K562 (cell line): ENCODE data around the gene SLC24A3. TPM values are rescaled to one million over a fixed set of nuclear protein-coding genes. Genes with fewer than 3 reads are reported as not detected.

Experiments used
- ATAC-seq: fragments of 200-7000 bp; cut with Tn5 transposase; 3 replicates; pipeline ENCODE4 v1.9.1; 2020; ENCODE audit warnings: moderate library complexity
- BruUV-seq: library from RNA; stranded (reverse); fragments of 400-500 nt; replicated peaks from 2 replicates; lab custom pipeline; 2021; lab: Mats Ljungman, UMichigan
- CTCF ChIA-PET: fragments of 300-600 bp; formaldehyde crosslinking; extraction: SDS; loops from one replicate; lab custom pipeline; 2021; ENCODE audit warnings: low intra/inter-chr PET ratio; lab: Yijun Ruan, JAX
- POLR2A ChIA-PET: fragments of 300-600, 350-650 bp; sonication (Branson Sonifier 250); formaldehyde crosslinking; extraction: SDS; loops from one replicate; lab custom pipeline; 2021; ENCODE audit warnings: antibody characterized with exemption, inconsistent platforms; lab: Yijun Ruan, JAX
- DNase-seq, 4 experiments: peaks; one replicate each; pipeline versions ENCODE4 v3.0.0 to v3.0.0-alpha.2; 2011 to 2018; ENCODE audit warnings: low spot score in 3 of 4, mixed read lengths in 3 of 4; ENCODE audit errors: extremely low read depth in 1 of 4
- FAIRE-seq: peaks from 2 replicates; lab custom pipeline; 2011; peaks lifted over from hg19 to GRCh38; lab: Jason Lieb, UNC
- H2AFZ ChIP-seq: 2 replicates; pipeline ENCODE4 v1.6.0; 2011; ENCODE audit warnings: low read depth, low read length, control low read depth, inconsistent platforms
- H3K27ac ChIP-seq: fragments of 200-600 bp; 3 replicates; pipeline ENCODE4 v1.8.0; 2011; ENCODE audit warnings: low read depth, mild to moderate bottlenecking, control low read depth, inconsistent platforms, low read length, moderate library complexity, mixed read lengths; ENCODE audit errors: extremely low read depth
- H3K27me3 ChIP-seq, 2 experiments: fragments of 300-600 bp in 1 of 2; 2 replicates in 1 of 2; 3 replicates in 1 of 2; pipeline versions ENCODE4 v1.6.0 to v1.8.0; 2011; ENCODE audit warnings: inconsistent platforms in 2 of 2, low read length in 2 of 2, mild to moderate bottlenecking in 1 of 2, mixed read lengths in 1 of 2, moderate library complexity in 1 of 2; ENCODE audit not compliant: control insufficient read depth in 2 of 2, insufficient read depth in 2 of 2
- H3K36me3 ChIP-seq: fragments of 300-600 bp; 3 replicates; pipeline ENCODE4 v1.8.0; 2011; ENCODE audit warnings: mild to moderate bottlenecking, low read length, inconsistent platforms; ENCODE audit not compliant: control insufficient read depth, insufficient read depth
- H3K4me1 ChIP-seq, 2 experiments: fragments of 200-600 bp in 1 of 2; replicated peaks in 1 of 2; 2 replicates in 1 of 2; 3 replicates in 1 of 2; pipeline versions ENCODE4 v1.5.1 to v1.8.0; 2011; ENCODE audit warnings: inconsistent platforms in 2 of 2, low read length in 2 of 2, mild to moderate bottlenecking in 1 of 2, mixed read lengths in 1 of 2, moderate library complexity in 1 of 2; ENCODE audit not compliant: control insufficient read depth in 2 of 2, insufficient read depth in 2 of 2
- H3K4me2 ChIP-seq: 2 replicates; pipeline ENCODE4 v1.6.1; 2011; ENCODE audit warnings: low read length, control low read depth, inconsistent platforms, mixed read lengths; ENCODE audit not compliant: insufficient read depth
- H3K4me3 ChIP-seq: fragments of 200-600 bp; sonication (generic), shearing (Covaris generic); 2 replicates; pipeline ENCODE4 v1.5.1; 2016; ENCODE audit warnings: control low read depth, inconsistent platforms
- H3K79me2 ChIP-seq: fragments of 200-600 bp; 3 replicates; pipeline ENCODE4 v1.8.0; 2011; ENCODE audit warnings: low read length, inconsistent platforms; ENCODE audit not compliant: control insufficient read depth, insufficient read depth
- H3K9ac ChIP-seq, 2 experiments: 2 replicates each; pipeline versions ENCODE4 v1.6.0 to v1.6.1; 2011; ENCODE audit warnings: low read depth in 2 of 2, low read length in 2 of 2, control low read depth in 1 of 2, inconsistent platforms in 1 of 2, mild to moderate bottlenecking in 1 of 2, mixed read lengths in 1 of 2; ENCODE audit not compliant: insufficient read depth in 1 of 2
- H3K9me1 ChIP-seq: one replicate; pipeline ENCODE4 v1.6.0; 2011; ENCODE audit warnings: inconsistent platforms, mild to moderate bottlenecking, low read length, moderate library complexity; ENCODE audit not compliant: control insufficient read depth, insufficient read depth
- H3K9me3 ChIP-seq: replicated peaks from 2 replicates; pipeline ENCODE4 v1.5.1; 2011; ENCODE audit warnings: low read depth, low read length, inconsistent platforms; ENCODE audit not compliant: control insufficient read depth, insufficient read depth
- H4K20me1 ChIP-seq: replicated peaks from 2 replicates; pipeline ENCODE4 v1.6.1; 2011; ENCODE audit warnings: low read length, inconsistent platforms, mixed read lengths; ENCODE audit not compliant: control insufficient read depth, insufficient read depth
- CBX5 ChIP-seq: IDR thresholded peaks from 2 replicates; pipeline ENCODE4 v1.6.1; 2014; ENCODE audit warnings: low read depth, borderline replicate concordance
- CC2D1A ChIP-seq: fragments of 450-650 bp; IDR thresholded peaks from 2 replicates; pipeline ENCODE4 v1.6.1; 2017; ENCODE audit warnings: mild to moderate bottlenecking
- CHCHD3 ChIP-seq: fragments of 250-450 bp; sonication (Bioruptor Pico); IDR thresholded peaks from 2 replicates; pipeline ENCODE4 v2.1.2; 2022; ENCODE audit warnings: mild to moderate bottlenecking
- CTBP1 ChIP-seq: fragments of 450-650 bp; IDR thresholded peaks from 2 replicates; pipeline ENCODE4 v1.6.1; 2016; ENCODE audit warnings: borderline replicate concordance
- MCM3 ChIP-seq: fragments of 450-650 bp; IDR thresholded peaks from 2 replicates; pipeline ENCODE4 v1.6.1; 2016
- PHF21A ChIP-seq: fragments of 450-650 bp; IDR thresholded peaks from 2 replicates; pipeline ENCODE4 v1.6.1; 2017; ENCODE audit warnings: low read depth, borderline replicate concordance
- RBM34 ChIP-seq: fragments of 200-400 bp; formaldehyde crosslinking; IDR thresholded peaks from 2 replicates; pipeline ENCODE4 v1.6.1; 2018; ENCODE audit warnings: low read length, borderline replicate concordance; ENCODE audit not compliant: insufficient read depth
- SUPT5H ChIP-seq: fragments of 450-650 bp; IDR thresholded peaks from 2 replicates; pipeline ENCODE4 v1.6.1; 2016
- ZFPM2 ChIP-seq: fragments of 250-450 bp; sonication (Bioruptor Pico); IDR thresholded peaks from 2 replicates; pipeline ENCODE4 v1.5.1; 2022; ENCODE audit warnings: mild to moderate bottlenecking
- ZNF436 ChIP-seq: fragments of 250-450, 450-650 bp; sonication (Bioruptor Pico); formaldehyde crosslinking; IDR thresholded peaks from 2 replicates; pipeline ENCODE4 v1.7.0; 2020; ENCODE audit warnings: mild to moderate bottlenecking
- WGBS: fragments of 100-300 bp; shearing (Covaris generic); methylation state at CpG from one replicate; pipeline ENCODE4 v1.1.6; 2016; ENCODE audit warnings: low coverage, mixed read lengths; ENCODE audit not compliant: insufficient coverage; ENCODE audit errors: missing lambda C conversion rate; 5-methylcytosine and 5-hydroxymethylcytosine counted together
- in situ Hi-C: fragments of 300-500 bp; cut with MboI; formaldehyde crosslinking; loops from 4 replicates; pipeline ENCODE4 v1.15.0; 2018; ENCODE audit warnings: inconsistent platforms, mixed read lengths
- intact Hi-C: fragments of 100-400 bp; cut with micrococcal nuclease; formaldehyde crosslinking; loops from 2 replicates; pipeline ENCODE4 v1.14.2; 2022
- polyA plus RNA-seq, 8 experiments: library from polyadenylated mRNA; depleted of rRNA in 4 of 8; stranded (reverse) in 5 of 8; unstranded in 3 of 8; fragments of >200 nt; fragmentation: Nextera tagmentation in 2 of 8; fragmentation: Illumina TruSeq in 1 of 8; extraction: Ambion mirVana in 2 of 8; extraction: Trizol in 1 of 8; gene quantifications; 2 replicates each; pipeline versions ENCODE4 v1.2.1 to v1.2.3, GENCODE V29; 2011 to 2014; ENCODE audit warnings: inconsistent platforms in 1 of 8, missing spikeins in 1 of 8
- total RNA-seq, 7 experiments: library from RNA; depleted of rRNA in 6 of 7; stranded (reverse); fragments of >200 nt in 6 of 7; fragmentation: Illumina TruSeq in 2 of 7; extraction: Trizol in 2 of 7; gene quantifications; 2 replicates each; pipeline versions ENCODE4 v1.2.1 to v1.2.3, GENCODE V29; 2011 to 2021; ENCODE audit warnings: low replicate concordance in 1 of 7
- TF ChIP-seq, protein P1 (sequence below): sonication (generic); formaldehyde crosslinking; IDR thresholded peaks from 2 replicates; pipeline ENCODE4 v1.8.0; 2023; ENCODE audit warnings: mild to moderate bottlenecking, missing genetic modification reagents
- TF ChIP-seq, protein P2 (sequence below): sonication (generic); formaldehyde crosslinking; IDR thresholded peaks from 2 replicates; pipeline ENCODE4 v1.5.0; 2020; ENCODE audit warnings: missing genetic modification reagents
- TF ChIP-seq, protein P3 (sequence below): fragments of 450-650 bp; formaldehyde crosslinking; IDR thresholded peaks from 2 replicates; pipeline ENCODE4 v1.4.0; 2020; ENCODE audit warnings: mild to moderate bottlenecking, moderate library complexity

SLC24A3 gene
- total and polyA plus RNA-seq, 9 of the 15 experiments (the other 6 are each of a cell fraction or from before 2014, with no cell fraction given), result not detected

DNA sequence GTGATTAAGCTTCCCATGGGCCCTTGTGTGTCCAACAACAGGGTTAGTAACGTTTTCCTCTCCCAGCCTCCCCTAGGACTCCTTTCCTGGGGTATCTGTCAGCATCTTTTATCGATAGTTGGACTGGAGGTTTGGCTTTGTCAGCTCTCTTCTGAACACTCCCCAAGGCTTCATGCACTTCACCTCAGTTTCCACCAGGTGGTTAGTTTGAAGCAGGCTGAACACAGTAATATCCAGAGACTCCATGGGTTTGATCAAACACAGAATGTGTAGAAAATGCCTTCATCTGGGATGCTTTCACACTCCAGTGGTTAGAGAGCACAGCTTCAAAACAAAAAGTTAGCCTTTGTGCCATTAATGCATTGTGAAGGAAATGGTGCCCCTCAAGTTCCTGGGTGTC is 139.1 kb downstream of the SLC24A3 start:
- TF ChIP-seq SUPT5H (no peak), MCM3 (no peak), PHF21A (no peak), CTBP1 (no peak), CC2D1A (no peak), ZNF436 (no peak)
- FAIRE-seq (no peak), ATAC-seq (no peak), DNase-seq (no peak)
- Histone ChIP-seq H3K9ac (no peak overlapping the region), H3K27ac (no peak overlapping the region), H3K4me1 (no peaks in the 10 kb centered on the region), H3K79me2 (no peaks in the 10 kb centered on the region), H3K9me1 (no peaks in the 10 kb centered on the region), H3K9me3 (no peaks in the 10 kb centered on the region), H4K20me1 (no peaks in the 10 kb centered on the region), H2AFZ (no peak overlapping the region), H3K4me2 (no peak overlapping the region), H3K4me3 (no peak overlapping the region), H3K27me3 (no peaks in the 10 kb centered on the region), H3K36me3 (no peaks in the 10 kb centered on the region)
- in situ Hi-C loops (no loop called here), intact Hi-C loops (no loop called here)
- WGBS, result 0% methylated on average over 2 of the region's 2 CpGs
- BruUV-seq, result no TSS peak
- ChIA-PET POLR2A (no interaction called here), CTCF (no interaction called here)

DNA sequence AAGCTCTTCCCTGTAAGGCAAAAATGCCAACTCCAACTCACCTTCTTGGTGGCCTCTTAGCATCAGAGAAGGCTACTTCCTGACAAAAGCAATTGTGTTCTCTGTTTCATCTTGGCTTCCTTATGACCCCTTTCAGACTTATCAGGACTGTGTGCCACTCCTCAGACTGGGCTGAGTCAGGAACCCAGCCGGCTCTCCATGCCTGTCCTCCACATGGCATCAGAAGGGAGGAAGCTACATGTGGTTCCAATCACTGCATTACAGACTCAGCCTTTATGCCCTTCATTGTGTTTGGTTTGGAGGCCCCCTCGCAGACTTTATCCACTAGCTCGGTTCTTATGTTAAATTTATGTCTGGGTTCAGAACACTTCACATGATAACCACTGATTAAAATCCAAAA is 142.5 kb downstream of the SLC24A3 start:
- FAIRE-seq (no peak), DNase-seq (no peak), ATAC-seq (no peak)
- in situ Hi-C loops (no loop called here), intact Hi-C loops (no loop called here)
- BruUV-seq, result no TSS peak
- Histone ChIP-seq H3K9me1 (no peaks in the 10 kb centered on the region), H4K20me1 (no peaks in the 10 kb centered on the region), H3K27ac (no peak overlapping the region), H3K36me3 (no peaks in the 10 kb centered on the region), H3K9ac (no peak overlapping the region), H3K4me1 (no peaks in the 10 kb centered on the region), H3K4me2 (no peak overlapping the region), H3K79me2 (no peaks in the 10 kb centered on the region), H3K9me3 (no peaks in the 10 kb centered on the region), H3K4me3 (no peak overlapping the region), H3K27me3 (no peaks in the 10 kb centered on the region), H2AFZ (no peak overlapping the region)
- ChIA-PET CTCF (no interaction called here), POLR2A (no interaction called here)
- 0% methylated on average over 3 of the region's 3 CpGs for WGBS
- TF ChIP-seq, protein P1, sequence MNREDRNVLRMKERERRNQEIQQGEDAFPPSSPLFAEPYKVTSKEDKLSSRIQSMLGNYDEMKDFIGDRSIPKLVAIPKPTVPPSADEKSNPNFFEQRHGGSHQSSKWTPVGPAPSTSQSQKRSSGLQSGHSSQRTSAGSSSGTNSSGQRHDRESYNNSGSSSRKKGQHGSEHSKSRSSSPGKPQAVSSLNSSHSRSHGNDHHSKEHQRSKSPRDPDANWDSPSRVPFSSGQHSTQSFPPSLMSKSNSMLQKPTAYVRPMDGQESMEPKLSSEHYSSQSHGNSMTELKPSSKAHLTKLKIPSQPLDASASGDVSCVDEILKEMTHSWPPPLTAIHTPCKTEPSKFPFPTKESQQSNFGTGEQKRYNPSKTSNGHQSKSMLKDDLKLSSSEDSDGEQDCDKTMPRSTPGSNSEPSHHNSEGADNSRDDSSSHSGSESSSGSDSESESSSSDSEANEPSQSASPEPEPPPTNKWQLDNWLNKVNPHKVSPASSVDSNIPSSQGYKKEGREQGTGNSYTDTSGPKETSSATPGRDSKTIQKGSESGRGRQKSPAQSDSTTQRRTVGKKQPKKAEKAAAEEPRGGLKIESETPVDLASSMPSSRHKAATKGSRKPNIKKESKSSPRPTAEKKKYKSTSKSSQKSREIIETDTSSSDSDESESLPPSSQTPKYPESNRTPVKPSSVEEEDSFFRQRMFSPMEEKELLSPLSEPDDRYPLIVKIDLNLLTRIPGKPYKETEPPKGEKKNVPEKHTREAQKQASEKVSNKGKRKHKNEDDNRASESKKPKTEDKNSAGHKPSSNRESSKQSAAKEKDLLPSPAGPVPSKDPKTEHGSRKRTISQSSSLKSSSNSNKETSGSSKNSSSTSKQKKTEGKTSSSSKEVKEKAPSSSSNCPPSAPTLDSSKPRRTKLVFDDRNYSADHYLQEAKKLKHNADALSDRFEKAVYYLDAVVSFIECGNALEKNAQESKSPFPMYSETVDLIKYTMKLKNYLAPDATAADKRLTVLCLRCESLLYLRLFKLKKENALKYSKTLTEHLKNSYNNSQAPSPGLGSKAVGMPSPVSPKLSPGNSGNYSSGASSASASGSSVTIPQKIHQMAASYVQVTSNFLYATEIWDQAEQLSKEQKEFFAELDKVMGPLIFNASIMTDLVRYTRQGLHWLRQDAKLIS (CRISPR knock-in tag), result no peak
- TF ChIP-seq CHCHD3 (CRISPR knock-in tag) (no peak), RBM34 (no peak), ZFPM2 (CRISPR knock-in tag) (no peak), CBX5 (no peak)
- TF ChIP-seq, protein P2, sequence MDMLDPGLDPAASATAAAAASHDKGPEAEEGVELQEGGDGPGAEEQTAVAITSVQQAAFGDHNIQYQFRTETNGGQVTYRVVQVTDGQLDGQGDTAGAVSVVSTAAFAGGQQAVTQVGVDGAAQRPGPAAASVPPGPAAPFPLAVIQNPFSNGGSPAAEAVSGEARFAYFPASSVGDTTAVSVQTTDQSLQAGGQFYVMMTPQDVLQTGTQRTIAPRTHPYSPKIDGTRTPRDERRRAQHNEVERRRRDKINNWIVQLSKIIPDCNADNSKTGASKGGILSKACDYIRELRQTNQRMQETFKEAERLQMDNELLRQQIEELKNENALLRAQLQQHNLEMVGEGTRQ (CRISPR knock-in tag), result no peak
- TF ChIP-seq, protein P3, sequence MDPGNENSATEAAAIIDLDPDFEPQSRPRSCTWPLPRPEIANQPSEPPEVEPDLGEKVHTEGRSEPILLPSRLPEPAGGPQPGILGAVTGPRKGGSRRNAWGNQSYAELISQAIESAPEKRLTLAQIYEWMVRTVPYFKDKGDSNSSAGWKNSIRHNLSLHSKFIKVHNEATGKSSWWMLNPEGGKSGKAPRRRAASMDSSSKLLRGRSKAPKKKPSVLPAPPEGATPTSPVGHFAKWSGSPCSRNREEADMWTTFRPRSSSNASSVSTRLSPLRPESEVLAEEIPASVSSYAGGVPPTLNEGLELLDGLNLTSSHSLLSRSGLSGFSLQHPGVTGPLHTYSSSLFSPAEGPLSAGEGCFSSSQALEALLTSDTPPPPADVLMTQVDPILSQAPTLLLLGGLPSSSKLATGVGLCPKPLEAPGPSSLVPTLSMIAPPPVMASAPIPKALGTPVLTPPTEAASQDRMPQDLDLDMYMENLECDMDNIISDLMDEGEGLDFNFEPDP (CRISPR knock-in tag), result no peak
